Measurements from ENCODE around the gene KRTAP15-1. TPM values are rescaled to one million over a fixed set of nuclear protein-coding genes. Genes with fewer than 3 reads are reported as not detected.

Gene KRTAP15-1
- total RNA-seq, 2 experiments from 2014 or later: not detected

Other genes with a start within 250 kb of the KRTAP15-1 start
- gene CLDN8, start 224.2 kb upstream of the KRTAP15-1 start, total RNA-seq: not detected
- gene KRTAP24-1, start 157.3 kb upstream of the KRTAP15-1 start, total RNA-seq: not detected
- gene KRTAP25-1, start 150.8 kb upstream of the KRTAP15-1 start, total RNA-seq: not detected
- not detected for gene KRTAP26-1, start 120.0 kb upstream of the KRTAP15-1 start, total RNA-seq
- not detected for gene KRTAP27-1, start 102.6 kb upstream of the KRTAP15-1 start, total RNA-seq
- not detected for gene KRTAP23-1, start 91.7 kb upstream of the KRTAP15-1 start, total RNA-seq
- not detected for gene KRTAP13-2, start 68.0 kb upstream of the KRTAP15-1 start, total RNA-seq
- not detected for gene KRTAP13-1, start 44.2 kb upstream of the KRTAP15-1 start, total RNA-seq
- gene KRTAP13-3, start 14.3 kb upstream of the KRTAP15-1 start, total RNA-seq: not detected
- gene KRTAP13-4, start 10.1 kb upstream of the KRTAP15-1 start, total RNA-seq: not detected
- gene KRTAP19-1, start 40.1 kb downstream of the KRTAP15-1 start, total RNA-seq: not detected
- gene KRTAP19-2, start 47.2 kb downstream of the KRTAP15-1 start, total RNA-seq: not detected
- not detected for gene KRTAP19-3, start 51.7 kb downstream of the KRTAP15-1 start, total RNA-seq
- not detected for gene KRTAP19-4, start 56.9 kb downstream of the KRTAP15-1 start, total RNA-seq
- gene KRTAP19-5, start 61.9 kb downstream of the KRTAP15-1 start, total RNA-seq: not detected
- gene KRTAP19-6, start 101.6 kb downstream of the KRTAP15-1 start, total RNA-seq: not detected
- not detected for gene KRTAP19-7, start 121.0 kb downstream of the KRTAP15-1 start, total RNA-seq
- gene KRTAP22-2, start 150.1 kb downstream of the KRTAP15-1 start, total RNA-seq: not detected
- not detected for gene KRTAP6-3, start 152.2 kb downstream of the KRTAP15-1 start, total RNA-seq
- not detected for gene KRTAP6-2, start 158.6 kb downstream of the KRTAP15-1 start, total RNA-seq
- not detected for gene KRTAP22-1, start 160.8 kb downstream of the KRTAP15-1 start, total RNA-seq
- not detected for gene KRTAP6-1, start 173.7 kb downstream of the KRTAP15-1 start, total RNA-seq
- not detected for gene KRTAP20-1, start 176.2 kb downstream of the KRTAP15-1 start, total RNA-seq
- gene KRTAP20-4, start 180.4 kb downstream of the KRTAP15-1 start, total RNA-seq: not detected
- gene KRTAP20-2, start 194.9 kb downstream of the KRTAP15-1 start, total RNA-seq: not detected
- gene KRTAP20-3, start 202.6 kb downstream of the KRTAP15-1 start, total RNA-seq: not detected

Data from activated CD4-positive, alpha-beta T cell treated with anti-CD3 and anti-CD28 coated beads for 36 hours (primary cell).